Suprapubic skin (tissue), 4 donors: ENCODE measurements around the gene PSME1.

ENCODE experiments used
- CTCF ChIP-seq, 2 donors: fragments of 200-600 bp in 1 of 2; fragments of 450-650 bp in 1 of 2; sonication (generic) in 1 of 2; IDR thresholded peaks; one replicate each; pipeline ENCODE4 v1.5.1; 2016 to 2019; ENCODE audit warnings: antibody characterized with exemption in 2 of 2, mild to moderate bottlenecking in 1 of 2, moderate library complexity in 1 of 2
- POLR2A ChIP-seq, 2 donors: fragments of 450-650 bp; IDR thresholded peaks; one replicate each; pipeline ENCODE4 v1.6.1; 2017; ENCODE audit warnings: antibody characterized with exemption in 2 of 2, mild to moderate bottlenecking in 2 of 2, moderate library complexity in 2 of 2
- POLR2AphosphoS5 ChIP-seq, 3 donors: sonication (generic); formaldehyde crosslinking; IDR thresholded peaks; one replicate each; pipeline ENCODE4 v1.6.1; 2017; ENCODE audit warnings: antibody characterized with exemption in 3 of 3

GRCh38 chr14:24092110-24092504 lies 43.9 kb upstream of the PSME1 start:
- TF ChIP-seq CTCF (IDR thresholded peaks at IDR 0.05) (no peak), POLR2A (IDR thresholded peaks at IDR 0.05) (no peak), POLR2AphosphoS5 (IDR thresholded peaks at IDR 0.05) (no peak)
